ENCODE measurements around the gene CERK.

CERK gene

GRCh38 chr22:46656856-46657654, 81.0 kb downstream of the CERK start:
- no peak overlapping the region for H3K4me3 ChIP-seq (ENCODE audit: low read length)
- no peak for DNase-seq (ENCODE audit: low read depth)
- no peak for TF ChIP-seq CTCF (conservative IDR thresholded peaks at IDR 0.05; ENCODE audit: low read depth, low read length)

GRCh38 chr22:46655861-46656608, 82.0 kb downstream of the CERK start:
- no peak overlapping the region for H3K4me3 ChIP-seq (ENCODE audit: low read length)
- TF ChIP-seq CTCF (conservative IDR thresholded peaks at IDR 0.05; ENCODE audit: low read depth, low read length), result no peak
- DNase-seq (ENCODE audit: low read depth), result no peak

GRCh38 chr22:46654927-46655595, 83.0 kb downstream of the CERK start:
- no peak for DNase-seq (ENCODE audit: low read depth)
- TF ChIP-seq CTCF (conservative IDR thresholded peaks at IDR 0.05; ENCODE audit: low read depth, low read length), result no peak
- no peak overlapping the region for H3K4me3 ChIP-seq (ENCODE audit: low read length)

- H3K4me3 ChIP-seq (ENCODE audit: low read length), result no peak overlapping the region
- TF ChIP-seq CTCF (conservative IDR thresholded peaks at IDR 0.05; ENCODE audit: low read depth, low read length), result no peak
- no peak for DNase-seq (ENCODE audit: low read depth)
Measured at GRCh38 chr22:46654426-46654825, 83.6 kb downstream of the CERK start.

- no peak overlapping the region for H3K4me3 ChIP-seq (ENCODE audit: low read length)
- no peak for TF ChIP-seq CTCF (conservative IDR thresholded peaks at IDR 0.05; ENCODE audit: low read depth, low read length)
- no peak for DNase-seq (ENCODE audit: low read depth)
Measured at GRCh38 chr22:46653596-46653995, 84.5 kb downstream of the CERK start.

GRCh38 chr22:46652847-46653331, 85.2 kb downstream of the CERK start:
- H3K4me3 ChIP-seq (ENCODE audit: low read length), result no peak overlapping the region
- DNase-seq (ENCODE audit: low read depth), result no peak
- TF ChIP-seq CTCF (conservative IDR thresholded peaks at IDR 0.05; ENCODE audit: low read depth, low read length), result no peak

Data from retinal pigment epithelial cell (primary cell).